ENCODE results near the gene KDF1.

KDF1 gene

GRCh38 chr1:26981146-26981846 lies 21.0 kb upstream of the KDF1 start:
- H3K4me1 ChIP-seq (ENCODE audit: control extremely low read depth in 1 of 4, control insufficient read depth in 4 of 4, insufficient read depth in 4 of 4, low read length in 3 of 4), result peaks cover 0 to 5% (median 0%) of the 10 kb centered on the region in 4 experiments

DNA sequence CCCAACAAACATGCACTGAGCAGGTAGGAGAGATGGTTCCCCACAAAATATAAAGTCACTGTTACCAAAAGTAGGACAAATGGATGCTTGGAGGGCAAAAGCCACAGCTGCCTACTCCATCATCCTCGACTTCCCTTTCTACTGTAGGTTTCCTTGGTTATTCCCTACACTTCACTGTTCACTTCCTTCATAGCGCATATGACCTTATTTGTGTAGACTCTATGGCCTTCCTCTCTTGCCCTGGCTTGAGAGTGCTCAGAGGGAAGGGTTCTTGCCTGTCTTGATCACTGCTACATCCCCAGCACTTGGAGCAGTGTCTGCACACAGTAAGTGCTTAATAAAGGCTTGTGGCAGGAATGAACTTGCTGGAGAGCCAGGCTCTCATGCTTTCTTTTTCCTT lies 18.6 kb upstream of the KDF1 start:
- DNase-seq, result no peak
- Histone ChIP-seq H3K36me3 (ENCODE audit: control insufficient read depth in 4 of 4, insufficient read depth in 4 of 4, low read length in 3 of 4) (no peaks in the 10 kb centered on the region), H3K27me3 (replicated peaks in 2 of 5; ENCODE audit: control insufficient read depth in 4 of 5, insufficient read depth in 5 of 5, low read length in 4 of 5) (peaks cover 0 to 2% (median 0%) of the 10 kb centered on the region in 5 experiments), H3K4me3 (ENCODE audit: control insufficient read depth in 1 of 7, extremely low read depth in 1 of 7, insufficient read depth in 4 of 7, low read depth in 2 of 7, low read length in 6 of 7) (no peak overlapping the region), H3K4me1 (ENCODE audit: control extremely low read depth in 1 of 4, control insufficient read depth in 4 of 4, insufficient read depth in 4 of 4, low read length in 3 of 4) (no peaks in the 10 kb centered on the region), H3K27ac (ENCODE audit: insufficient read depth in 1 of 2, low read depth in 1 of 2, low read length in 2 of 2, poor library complexity in 1 of 2, severe bottlenecking in 2 of 2) (no peak overlapping the region), H3K9me3 (ENCODE audit: control extremely low read depth in 1 of 5, control insufficient read depth in 4 of 5, insufficient read depth in 2 of 5, low read depth in 1 of 5, low read length in 4 of 5) (no peaks in the 10 kb centered on the region)
- CTCF ChIA-PET, result interaction anchor here (1.0 kb wide), 1 partner anchor 9 kb away, joined by 3 read pairs; no protein-coding TSS in a partner anchor
- POLR2A ChIA-PET, result no interaction called here
- 38% methylated on average over 1 of the region's 2 CpGs for WGBS (ENCODE audit: insufficient coverage)

More at GRCh38 chr1:26981146-26981846, 21.0 kb upstream of the KDF1 start:
- DNase-seq, result no peak
- H3K36me3 ChIP-seq (ENCODE audit: control insufficient read depth in 4 of 4, insufficient read depth in 4 of 4, low read length in 3 of 4), result no peaks in the 10 kb centered on the region
- H3K27ac ChIP-seq (ENCODE audit: insufficient read depth in 1 of 2, low read depth in 1 of 2, low read length in 2 of 2, poor library complexity in 1 of 2, severe bottlenecking in 2 of 2), result no peak overlapping the region
- no peaks in the 10 kb centered on the region for H3K9me3 ChIP-seq (ENCODE audit: control extremely low read depth in 1 of 5, control insufficient read depth in 4 of 5, insufficient read depth in 2 of 5, low read depth in 1 of 5, low read length in 4 of 5)
- no peak overlapping the region for H3K4me3 ChIP-seq (ENCODE audit: control insufficient read depth in 1 of 7, extremely low read depth in 1 of 7, insufficient read depth in 4 of 7, low read depth in 2 of 7, low read length in 6 of 7)
- POLR2A ChIA-PET, result no interaction called here
- CTCF ChIA-PET, result interaction anchor here (2.1 to 4.9 kb wide), 2 partner anchors 14 to 15 kb away, joined by 12 to 36 read pairs; no protein-coding TSS in a partner anchor
- peaks cover 0 to 2% (median 0%) of the 10 kb centered on the region in 5 experiments for H3K27me3 ChIP-seq (replicated peaks in 2 of 5; ENCODE audit: control insufficient read depth in 4 of 5, insufficient read depth in 5 of 5, low read length in 4 of 5)
- WGBS (ENCODE audit: insufficient coverage), result 91% methylated on average over 3 of the region's 3 CpGs

DNA sequence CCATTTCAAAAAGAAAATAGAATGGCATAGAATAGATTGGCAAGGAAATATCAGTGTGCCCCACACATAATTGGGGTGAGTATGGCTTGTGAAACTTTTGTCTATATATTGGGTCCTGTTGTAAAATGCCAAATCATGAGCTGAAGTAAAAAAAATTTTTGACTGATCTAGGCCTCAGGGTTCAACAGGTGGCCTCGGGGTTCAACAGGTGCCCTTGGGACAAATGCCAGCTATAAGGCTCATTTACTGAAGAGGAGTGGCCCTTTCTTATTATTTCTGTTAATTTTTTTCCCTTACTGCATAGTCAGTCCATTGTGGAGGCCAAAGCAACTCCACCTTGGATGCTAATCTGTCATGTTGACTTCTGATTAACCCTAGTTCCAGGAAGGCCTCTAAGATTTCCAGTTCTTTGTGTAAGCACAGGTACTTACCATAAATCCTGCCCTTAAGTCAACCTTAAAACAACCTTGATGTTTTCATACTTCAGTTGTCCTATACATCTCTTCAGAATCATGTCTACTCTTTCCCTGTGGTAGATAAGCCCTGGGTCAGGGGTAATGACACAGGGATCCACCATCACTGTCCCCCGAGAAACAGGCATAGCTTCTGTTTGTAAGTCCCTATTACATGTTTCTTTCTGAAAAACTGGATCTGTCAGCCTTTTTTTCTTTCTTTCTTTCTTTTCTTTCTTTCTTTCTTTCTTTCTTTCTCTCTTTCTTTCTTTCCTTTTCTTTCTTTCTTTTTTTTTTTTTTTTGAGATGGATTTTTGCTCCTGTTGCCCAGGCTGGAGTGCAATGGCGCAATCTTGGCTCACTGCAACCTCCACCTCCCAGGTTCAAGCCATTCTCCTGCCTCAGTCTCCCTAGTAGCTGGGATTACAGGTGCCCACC lies 16.6 kb upstream of the KDF1 start:
- CTCF ChIA-PET, result interaction anchor here (0.9 to 1.9 kb wide), 2 partner anchors 14 to 20 kb away, joined by 3 to 6 read pairs; no protein-coding TSS in a partner anchor
- H3K36me3 ChIP-seq (ENCODE audit: control insufficient read depth in 4 of 4, insufficient read depth in 4 of 4, low read length in 3 of 4), result no peaks in the 10 kb centered on the region
- no peak overlapping the region for H3K27ac ChIP-seq (ENCODE audit: insufficient read depth in 1 of 2, low read depth in 1 of 2, low read length in 2 of 2, poor library complexity in 1 of 2, severe bottlenecking in 2 of 2)
- H3K4me3 ChIP-seq (ENCODE audit: control insufficient read depth in 1 of 7, extremely low read depth in 1 of 7, insufficient read depth in 4 of 7, low read depth in 2 of 7, low read length in 6 of 7), result no peak overlapping the region
- POLR2A ChIA-PET, result no interaction called here
- H3K27me3 ChIP-seq (replicated peaks in 2 of 5; ENCODE audit: control insufficient read depth in 4 of 5, insufficient read depth in 5 of 5, low read length in 4 of 5), result peaks cover 0 to 2% (median 0%) of the 10 kb centered on the region in 5 experiments
- 88% methylated on average over 2 of the region's 3 CpGs for WGBS (ENCODE audit: insufficient coverage)
- DNase-seq, result no peak
- no peaks in the 10 kb centered on the region for H3K9me3 ChIP-seq (ENCODE audit: control extremely low read depth in 1 of 5, control insufficient read depth in 4 of 5, insufficient read depth in 2 of 5, low read depth in 1 of 5, low read length in 4 of 5)
- H3K4me1 ChIP-seq (ENCODE audit: control extremely low read depth in 1 of 4, control insufficient read depth in 4 of 4, insufficient read depth in 4 of 4, low read length in 3 of 4), result peaks cover 0 to 11% (median 10%) of the 10 kb centered on the region in 4 experiments

DNA sequence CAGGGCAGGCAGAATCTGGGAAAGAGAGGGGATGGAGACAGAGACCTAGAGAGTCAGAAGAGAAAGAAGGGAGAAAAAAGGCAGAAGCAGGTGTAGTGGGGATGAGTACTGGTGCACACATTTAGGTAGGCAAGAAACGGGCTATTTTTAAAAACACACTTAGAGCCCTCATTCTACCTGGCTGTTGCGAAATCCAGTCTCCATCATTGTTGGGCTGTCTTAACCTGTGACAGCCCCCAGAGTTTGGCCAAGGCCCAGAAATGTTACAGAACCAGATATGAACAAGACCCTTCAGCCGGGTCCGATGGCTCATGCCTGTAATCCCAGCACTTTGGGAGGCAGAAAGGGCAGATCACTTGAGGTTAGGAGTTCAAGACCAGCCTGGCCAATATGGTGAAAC lies 12.6 kb upstream of the KDF1 start:
- H3K4me3 ChIP-seq (ENCODE audit: control insufficient read depth in 1 of 7, extremely low read depth in 1 of 7, insufficient read depth in 4 of 7, low read depth in 2 of 7, low read length in 6 of 7), result no peak overlapping the region
- no peaks in the 10 kb centered on the region for H3K9me3 ChIP-seq (ENCODE audit: control extremely low read depth in 1 of 5, control insufficient read depth in 4 of 5, insufficient read depth in 2 of 5, low read depth in 1 of 5, low read length in 4 of 5)
- CTCF ChIA-PET, result interaction anchor here (0.9 to 1.5 kb wide), 3 partner anchors 8 to 73 kb away, joined by 3 read pairs; no protein-coding TSS in a partner anchor
- H3K4me1 ChIP-seq (ENCODE audit: control extremely low read depth in 1 of 4, control insufficient read depth in 4 of 4, insufficient read depth in 4 of 4, low read length in 3 of 4), result peaks cover 0 to 13% (median 13%) of the 10 kb centered on the region in 4 experiments
- H3K36me3 ChIP-seq (ENCODE audit: control insufficient read depth in 4 of 4, insufficient read depth in 4 of 4, low read length in 3 of 4), result no peaks in the 10 kb centered on the region
- H3K27ac ChIP-seq (ENCODE audit: insufficient read depth in 1 of 2, low read depth in 1 of 2, low read length in 2 of 2, poor library complexity in 1 of 2, severe bottlenecking in 2 of 2), result no peak overlapping the region
- H3K27me3 ChIP-seq (replicated peaks in 2 of 5; ENCODE audit: control insufficient read depth in 4 of 5, insufficient read depth in 5 of 5, low read length in 4 of 5), result no peaks in the 10 kb centered on the region
- POLR2A ChIA-PET, result no interaction called here
- DNase-seq, result no peak
- 95% methylated on average over 4 of the region's 4 CpGs for WGBS (ENCODE audit: insufficient coverage)

DNA sequence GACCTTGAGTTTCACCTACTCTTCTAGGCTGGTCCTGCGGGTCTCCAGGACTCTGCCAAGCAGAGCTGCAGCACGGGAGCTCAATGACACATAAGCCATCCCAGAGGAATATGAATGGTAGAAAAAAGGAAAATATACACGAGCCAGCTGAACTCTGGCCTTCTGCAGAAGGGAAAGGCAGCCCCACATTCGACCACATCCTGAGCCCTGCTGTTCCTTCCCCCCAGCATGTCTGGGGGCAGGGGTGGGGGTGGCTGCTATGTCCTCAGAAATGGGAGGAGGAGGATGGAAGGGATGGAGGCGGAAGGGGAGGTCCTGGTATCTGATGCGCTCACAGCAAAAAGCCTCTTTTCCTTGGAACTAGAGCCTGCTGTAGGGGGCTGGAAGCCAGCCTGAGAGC lies 12.1 kb upstream of the KDF1 start:
- DNase-seq, result peak in 2 of 3 donors; percentile 23 to 26
- Histone ChIP-seq H3K27me3 (replicated peaks in 2 of 5; ENCODE audit: control insufficient read depth in 4 of 5, insufficient read depth in 5 of 5, low read length in 4 of 5) (no peaks in the 10 kb centered on the region), H3K27ac (ENCODE audit: insufficient read depth in 1 of 2, low read depth in 1 of 2, low read length in 2 of 2, poor library complexity in 1 of 2, severe bottlenecking in 2 of 2) (no peak overlapping the region), H3K4me1 (ENCODE audit: control extremely low read depth in 1 of 4, control insufficient read depth in 4 of 4, insufficient read depth in 4 of 4, low read length in 3 of 4) (peaks cover 0 to 13% (median 13%) of the 10 kb centered on the region in 4 experiments), H3K4me3 (ENCODE audit: control insufficient read depth in 1 of 7, extremely low read depth in 1 of 7, insufficient read depth in 4 of 7, low read depth in 2 of 7, low read length in 6 of 7) (peak overlapping the region in 1 of 7 experiments; percentile 1), H3K9me3 (ENCODE audit: control extremely low read depth in 1 of 5, control insufficient read depth in 4 of 5, insufficient read depth in 2 of 5, low read depth in 1 of 5, low read length in 4 of 5) (no peaks in the 10 kb centered on the region), H3K36me3 (ENCODE audit: control insufficient read depth in 4 of 4, insufficient read depth in 4 of 4, low read length in 3 of 4) (no peaks in the 10 kb centered on the region)
- ChIA-PET POLR2A (no interaction called here), CTCF (interaction anchor here (0.9 to 1.5 kb wide), 3 partner anchors 8 to 73 kb away, joined by 3 read pairs; no protein-coding TSS in a partner anchor)
- WGBS (ENCODE audit: insufficient coverage), result 33% methylated on average over 3 of the region's 6 CpGs

GRCh38 chr1:26971590-26971989 lies 11.3 kb upstream of the KDF1 start:
- H3K4me1 ChIP-seq (ENCODE audit: control extremely low read depth in 1 of 4, control insufficient read depth in 4 of 4, insufficient read depth in 4 of 4, low read length in 3 of 4), result peaks cover 0 to 13% (median 13%) of the 10 kb centered on the region in 4 experiments
- no peaks in the 10 kb centered on the region for H3K9me3 ChIP-seq (ENCODE audit: control extremely low read depth in 1 of 5, control insufficient read depth in 4 of 5, insufficient read depth in 2 of 5, low read depth in 1 of 5, low read length in 4 of 5)
- no CpG with 5 or more reads among the region's 3 CpGs for WGBS (ENCODE audit: insufficient coverage)
- no peak for DNase-seq
- ChIA-PET CTCF (interaction anchor here (0.9 to 1.5 kb wide), 2 partner anchors 23 to 74 kb away, joined by 3 read pairs; no protein-coding TSS in a partner anchor), POLR2A (no interaction called here)
- H3K27me3 ChIP-seq (replicated peaks in 2 of 5; ENCODE audit: control insufficient read depth in 4 of 5, insufficient read depth in 5 of 5, low read length in 4 of 5), result peaks cover 0 to 1% (median 0%) of the 10 kb centered on the region in 5 experiments
- H3K36me3 ChIP-seq (ENCODE audit: control insufficient read depth in 4 of 4, insufficient read depth in 4 of 4, low read length in 3 of 4), result no peaks in the 10 kb centered on the region
- no peak overlapping the region for H3K4me3 ChIP-seq (ENCODE audit: control insufficient read depth in 1 of 7, extremely low read depth in 1 of 7, insufficient read depth in 4 of 7, low read depth in 2 of 7, low read length in 6 of 7)
- H3K27ac ChIP-seq (ENCODE audit: insufficient read depth in 1 of 2, low read depth in 1 of 2, low read length in 2 of 2, poor library complexity in 1 of 2, severe bottlenecking in 2 of 2), result no peak overlapping the region
